NB4 (cell line): ENCODE results near the gene FANCC.

Source experiments
- DNase-seq: peaks from one replicate; pipeline ENCODE4 v3.0.0; 2010; ENCODE audit warnings: low read depth
- H3K4me3 ChIP-seq: one replicate; pipeline ENCODE4 v1.5.1; 2011; ENCODE audit warnings: mild to moderate bottlenecking, low read depth, low read length, moderate library complexity
- CTCF ChIP-seq: IDR thresholded peaks from one replicate; pipeline ENCODE4 v1.5.1; 2012; ENCODE audit warnings: low read depth, low read length
- MAX ChIP-seq: IDR thresholded peaks from 2 replicates; pipeline ENCODE4 v1.6.1; 2011; ENCODE audit warnings: low read depth, low read length
- MYC ChIP-seq: IDR thresholded peaks from 2 replicates; pipeline ENCODE4 v1.6.1; 2011; ENCODE audit warnings: low read depth, low read length
- POLR2A ChIP-seq: IDR thresholded peaks from 2 replicates; pipeline ENCODE4 v1.6.1; 2011; ENCODE audit warnings: mild to moderate bottlenecking; ENCODE audit not compliant: insufficient read length; ENCODE audit errors: extremely low read depth

Gene FANCC

DNA sequence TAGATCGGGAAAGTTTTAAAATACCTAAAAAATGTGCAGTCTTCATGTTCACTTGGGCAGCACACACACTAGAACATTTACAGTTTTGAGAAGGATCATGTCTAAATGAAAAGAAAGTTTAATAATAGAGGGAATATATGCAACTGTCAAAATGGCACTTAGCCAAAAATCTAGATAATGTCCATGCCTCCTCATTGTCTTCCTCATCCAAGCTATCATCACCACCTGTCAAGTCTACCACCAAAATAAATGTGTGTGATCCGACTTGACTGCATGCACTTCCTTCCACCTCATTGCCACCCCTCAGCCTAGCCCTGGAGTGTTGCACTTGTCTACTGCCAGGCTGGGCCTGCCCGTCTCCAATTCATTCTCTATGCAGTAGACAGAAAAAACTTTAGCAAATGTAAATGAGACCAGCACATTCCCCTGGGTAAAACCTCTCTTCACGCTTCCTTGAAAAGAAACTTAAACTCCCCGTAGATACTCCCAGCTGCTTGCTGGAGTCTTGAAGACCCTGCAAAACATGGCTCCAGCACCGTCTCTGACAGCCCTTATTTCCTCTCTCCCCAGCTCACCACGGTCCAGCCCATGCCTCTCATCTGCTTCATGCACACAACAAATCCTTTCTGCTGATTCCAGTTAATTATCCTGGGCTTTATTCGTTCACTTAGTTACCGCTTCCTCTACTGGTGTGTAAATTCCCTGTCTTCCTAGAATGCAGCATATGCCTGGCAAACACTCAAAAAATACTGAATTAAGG lies 66.9 kb downstream of the FANCC start:
- no peak overlapping the region for H3K4me3 ChIP-seq
- no peak for TF ChIP-seq MYC
- TF ChIP-seq POLR2A, result no peak
- TF ChIP-seq MAX, result no peak
- TF ChIP-seq CTCF, result no peak

GRCh38 chr9:95249986-95250385 lies 67.5 kb downstream of the FANCC start:
- no peak for TF ChIP-seq MYC
- H3K4me3 ChIP-seq, result no peak overlapping the region
- DNase-seq, result no peak

More for the DNA sequence above, 66.9 kb downstream of the FANCC start:
- DNase-seq, result no peak

- no peak for DNase-seq
- no peak overlapping the region for H3K4me3 ChIP-seq
- TF ChIP-seq CTCF (no peak), MYC (no peak), POLR2A (no peak), MAX (no peak)
Observed at GRCh38 chr9:95246547-95246946, 71.0 kb downstream of the FANCC start.

- no peak overlapping the region for H3K4me3 ChIP-seq
- TF ChIP-seq MYC, result no peak
- TF ChIP-seq POLR2A, result no peak
- TF ChIP-seq CTCF, result no peak
- TF ChIP-seq MAX, result no peak
- DNase-seq, result no peak
Observed at GRCh38 chr9:95242613-95243012, 74.9 kb downstream of the FANCC start.

DNA sequence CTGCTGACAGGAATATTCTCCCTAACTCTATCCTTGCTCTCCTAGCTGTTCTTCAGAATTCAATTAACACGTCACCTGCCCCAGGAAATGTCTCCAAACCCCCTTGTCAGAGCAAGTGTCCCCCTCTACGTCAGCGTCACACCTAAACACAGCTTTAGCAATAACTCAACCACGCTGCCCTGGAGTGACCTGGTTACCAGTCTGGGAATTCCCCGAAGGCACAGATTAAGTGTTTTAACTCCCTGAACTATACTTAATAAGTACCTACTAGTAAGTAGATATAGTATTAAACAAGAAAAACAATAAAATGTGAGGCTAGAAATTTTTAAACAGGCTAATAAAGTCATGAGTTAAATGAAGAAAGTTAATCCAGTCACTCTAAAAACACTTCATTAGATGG lies 78.4 kb downstream of the FANCC start:
- H3K4me3 ChIP-seq, result no peak overlapping the region
- DNase-seq, result no peak
- no peak for TF ChIP-seq POLR2A
- TF ChIP-seq CTCF, result no peak
- TF ChIP-seq MAX, result no peak
- no peak for TF ChIP-seq MYC

GRCh38 chr9:95237336-95237735 lies 80.2 kb downstream of the FANCC start:
- no peak overlapping the region for H3K4me3 ChIP-seq
- TF ChIP-seq MYC (no peak), POLR2A (no peak), MAX (no peak), CTCF (no peak)
- no peak for DNase-seq
